ENCODE results near the gene DQX1.

DQX1 gene

GRCh38 chr2:74553892-74554819, 28.1 kb upstream of the DQX1 start, which contains the start of the genes DOK1 and LOXL3:
Gene DOK1, plus strand, starts transcription at chr2:74554720. Its CDS starts 35 bp downstream, at chr2:74554755.
Gene LOXL3, minus strand, starts transcription at chr2:74553942. Its CDS starts 1,308 bp downstream, at chr2:74552634.
- DNase-seq (ENCODE audit: low read depth) = peak; percentile 74

GRCh38 chr2:74552914-74553811, 27.1 kb upstream of the DQX1 start:
- no peak for DNase-seq (ENCODE audit: low read depth)

- no peak for DNase-seq (ENCODE audit: low read depth)
These were observed 26.2 kb upstream of the DQX1 start for GRCh38 chr2:74551942-74552913.

- DNase-seq (ENCODE audit: low read depth) = no peak
These were observed 25.5 kb upstream of the DQX1 start for GRCh38 chr2:74551530-74551929.

- no peak for DNase-seq (ENCODE audit: low read depth)
These were observed 24.2 kb upstream of the DQX1 start for GRCh38 chr2:74550231-74550630.

GRCh38 chr2:74548900-74549826, 23.1 kb upstream of the DQX1 start:
- no peak for DNase-seq (ENCODE audit: low read depth)

GRCh38 chr2:74548285-74548899, 22.4 kb upstream of the DQX1 start:
- DNase-seq (ENCODE audit: low read depth) = no peak

GRCh38 chr2:74546004-74546403, 20.0 kb upstream of the DQX1 start:
- DNase-seq (ENCODE audit: low read depth) = no peak

GRCh38 chr2:74544634-74545033, 18.6 kb upstream of the DQX1 start:
- DNase-seq (ENCODE audit: low read depth) = no peak

- DNase-seq (ENCODE audit: low read depth) = no peak
These were observed 16.9 kb upstream of the DQX1 start for GRCh38 chr2:74542978-74543377.

GRCh38 chr2:74540291-74540690, 14.3 kb upstream of the DQX1 start:
- no peak for DNase-seq (ENCODE audit: low read depth)

- no peak for DNase-seq (ENCODE audit: low read depth)
These were observed 12.9 kb upstream of the DQX1 start for GRCh38 chr2:74538881-74539339.

GRCh38 chr2:74537140-74537539, 11.1 kb upstream of the DQX1 start:
- DNase-seq (ENCODE audit: low read depth) = no peak

GRCh38 chr2:74536166-74536950, 10.3 kb upstream of the DQX1 start:
- no peak for DNase-seq (ENCODE audit: low read depth)

- DNase-seq (ENCODE audit: low read depth) = no peak
These were observed 9.5 kb upstream of the DQX1 start for GRCh38 chr2:74535440-74535965.

GRCh38 chr2:74534411-74534810, 8.4 kb upstream of the DQX1 start:
- DNase-seq (ENCODE audit: low read depth) = no peak

- DNase-seq (ENCODE audit: low read depth) = no peak
These were observed 7.4 kb upstream of the DQX1 start for GRCh38 chr2:74533464-74533863.

- no peak for DNase-seq (ENCODE audit: low read depth)
These were observed 6.2 kb upstream of the DQX1 start for GRCh38 chr2:74532222-74532621.

- DNase-seq (ENCODE audit: low read depth) = no peak
These were observed 5.6 kb upstream of the DQX1 start for GRCh38 chr2:74531666-74532065.
